ENCODE measurements around the gene TSEN15. TPM values are rescaled to one million over a fixed set of nuclear protein-coding genes. Genes with fewer than 3 reads are reported as not detected.

The TSEN15 gene
- total and polyA plus RNA-seq, 7 donors: 15.9 to 38.7 (median 22.3) TPM

DNA sequence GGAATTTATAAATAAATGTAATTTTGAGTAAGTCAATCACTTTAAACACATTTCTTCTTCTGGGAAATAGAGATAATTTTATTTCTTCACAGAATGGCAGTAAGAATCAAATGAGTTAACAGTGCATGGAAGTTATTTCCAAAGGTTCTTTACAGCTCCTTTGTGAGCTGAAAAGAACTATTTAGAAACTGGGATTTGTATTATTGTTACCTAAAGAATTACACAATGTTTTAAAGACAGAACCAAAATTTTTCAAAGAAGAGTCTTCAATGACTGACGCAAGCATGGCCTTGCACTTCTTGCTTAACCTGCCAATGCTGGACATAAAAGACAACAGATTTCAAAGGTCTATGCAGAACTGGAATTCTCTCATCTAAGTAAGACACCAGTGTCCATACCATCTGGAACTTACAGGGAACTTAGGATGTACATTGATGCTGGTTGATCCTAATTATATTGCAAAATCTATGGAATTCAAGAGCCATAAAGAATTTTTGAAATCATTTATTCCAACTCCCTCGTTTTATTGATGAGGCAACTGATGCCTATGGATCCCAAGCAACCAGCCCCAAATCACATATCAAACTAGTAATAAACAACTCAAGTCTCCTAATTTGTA lies 16.7 kb upstream of the TSEN15 start:
- peaks cover 3% of the 10 kb centered on the region for H3K4me1 ChIP-seq
- H3K27ac ChIP-seq: no peak overlapping the region
- WGBS, 3 donors: 89 to 99% (median 94%) methylated on average over 2 of the region's 2 CpGs
- intact Hi-C loops (cut with DNase I): loop anchor here (5.0 to 10.0 kb wide), 3 partner anchors 33 to 50 kb away; no protein-coding TSS in a partner anchor
- no peaks in the 10 kb centered on the region for H3K36me3 ChIP-seq (ENCODE audit: insufficient read depth in 1 of 2, low read depth in 1 of 2)
- no peak for ATAC-seq
- no peak overlapping the region for H3K4me3 ChIP-seq
- DNase-seq: no peak
- H3K9me3 ChIP-seq: no peaks in the 10 kb centered on the region
- TF ChIP-seq, protein P1, sequence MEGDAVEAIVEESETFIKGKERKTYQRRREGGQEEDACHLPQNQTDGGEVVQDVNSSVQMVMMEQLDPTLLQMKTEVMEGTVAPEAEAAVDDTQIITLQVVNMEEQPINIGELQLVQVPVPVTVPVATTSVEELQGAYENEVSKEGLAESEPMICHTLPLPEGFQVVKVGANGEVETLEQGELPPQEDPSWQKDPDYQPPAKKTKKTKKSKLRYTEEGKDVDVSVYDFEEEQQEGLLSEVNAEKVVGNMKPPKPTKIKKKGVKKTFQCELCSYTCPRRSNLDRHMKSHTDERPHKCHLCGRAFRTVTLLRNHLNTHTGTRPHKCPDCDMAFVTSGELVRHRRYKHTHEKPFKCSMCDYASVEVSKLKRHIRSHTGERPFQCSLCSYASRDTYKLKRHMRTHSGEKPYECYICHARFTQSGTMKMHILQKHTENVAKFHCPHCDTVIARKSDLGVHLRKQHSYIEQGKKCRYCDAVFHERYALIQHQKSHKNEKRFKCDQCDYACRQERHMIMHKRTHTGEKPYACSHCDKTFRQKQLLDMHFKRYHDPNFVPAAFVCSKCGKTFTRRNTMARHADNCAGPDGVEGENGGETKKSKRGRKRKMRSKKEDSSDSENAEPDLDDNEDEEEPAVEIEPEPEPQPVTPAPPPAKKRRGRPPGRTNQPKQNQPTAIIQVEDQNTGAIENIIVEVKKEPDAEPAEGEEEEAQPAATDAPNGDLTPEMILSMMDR (IDR thresholded peaks at IDR 0.05): no peak
- no peaks in the 10 kb centered on the region for H3K27me3 ChIP-seq (ENCODE audit: insufficient read depth in 3 of 3, low read length in 2 of 3)

GRCh38 chr1:184035719-184036516 lies 15.6 kb upstream of the TSEN15 start:
- ATAC-seq (peak in 1 of 4 donors; percentile 3), DNase-seq (peak in 1 of 2 donors; percentile 64)
- H3K4me3 ChIP-seq: peak overlapping the region; percentile 75
- peak overlapping the region; percentile 82 for H3K27ac ChIP-seq
- TF ChIP-seq, protein P1 (IDR thresholded peaks at IDR 0.05): no peak
- H3K36me3 ChIP-seq (ENCODE audit: insufficient read depth in 1 of 2, low read depth in 1 of 2): no peaks in the 10 kb centered on the region
- intact Hi-C loops (cut with DNase I): loop anchor here (5.0 to 10.0 kb wide), 3 partner anchors 34 to 51 kb away; no protein-coding TSS in a partner anchor
- no peaks in the 10 kb centered on the region for H3K9me3 ChIP-seq
- no peaks in the 10 kb centered on the region for H3K27me3 ChIP-seq (ENCODE audit: insufficient read depth in 3 of 3, low read length in 2 of 3)
- peaks cover 3% of the 10 kb centered on the region for H3K4me1 ChIP-seq
- 24 to 31% (median 26%) methylated on average over 31 of the region's 31 CpGs for WGBS, 3 donors

- intact Hi-C loops (cut with DNase I): loop anchor here (5.0 to 10.0 kb wide), 3 partner anchors 34 to 52 kb away; no protein-coding TSS in a partner anchor
- H3K4me3 ChIP-seq: peak overlapping the region; percentile 75
- WGBS, 3 donors: 0 to 1% (median 0%) methylated on average over 18 to 29 of the region's 29 CpGs
- H3K27me3 ChIP-seq (ENCODE audit: insufficient read depth in 3 of 3, low read length in 2 of 3): peaks cover 0 to 3% (median 0%) of the 10 kb centered on the region in 3 donors
- DNase-seq (peak in 1 of 2 donors; percentile 81), ATAC-seq (peak; percentile 71 to 80 (median 76))
- TF ChIP-seq, protein P1 (IDR thresholded peaks at IDR 0.05): no peak
- peaks cover 3% of the 10 kb centered on the region for H3K4me1 ChIP-seq
- peak overlapping the region; percentile 82 for H3K27ac ChIP-seq
- no peaks in the 10 kb centered on the region for H3K9me3 ChIP-seq
- no peaks in the 10 kb centered on the region for H3K36me3 ChIP-seq (ENCODE audit: insufficient read depth in 1 of 2, low read depth in 1 of 2)
Observed at GRCh38 chr1:184036517-184036949, 15.0 kb upstream of the TSEN15 start.

- Histone ChIP-seq H3K36me3 (ENCODE audit: insufficient read depth in 1 of 2, low read depth in 1 of 2) (no peaks in the 10 kb centered on the region), H3K4me1 (peaks cover 3% of the 10 kb centered on the region), H3K9me3 (no peaks in the 10 kb centered on the region), H3K27ac (no peak overlapping the region), H3K27me3 (ENCODE audit: insufficient read depth in 3 of 3, low read length in 2 of 3) (peaks cover 0 to 3% (median 0%) of the 10 kb centered on the region in 3 donors), H3K4me3 (peak overlapping the region; percentile 75)
- WGBS, 3 donors: 83 to 88% (median 87%) methylated on average over 12 to 13 of the region's 13 CpGs
- intact Hi-C loops (cut with DNase I): loop anchor here (5.0 to 10.0 kb wide), 3 partner anchors 36 to 53 kb away; no protein-coding TSS in a partner anchor
- TF ChIP-seq, protein P1 (IDR thresholded peaks at IDR 0.05): no peak
- no peak for ATAC-seq
- no peak for DNase-seq
Observed at GRCh38 chr1:184037849-184038591, 13.5 kb upstream of the TSEN15 start.

Measured in psoas muscle (tissue), 8 donors.